GM19372 (cell line): ENCODE results near the gene CDC45.

Experiments
- ATAC-seq: cut with Tn5 transposase; IDR thresholded peaks from one replicate; pipeline ENCODE4 v1.9.1; 2021; ENCODE audit warnings: mild to moderate bottlenecking, low read depth, moderate library complexity; ENCODE audit not compliant: unreplicated experiment

Gene CDC45

DNA sequence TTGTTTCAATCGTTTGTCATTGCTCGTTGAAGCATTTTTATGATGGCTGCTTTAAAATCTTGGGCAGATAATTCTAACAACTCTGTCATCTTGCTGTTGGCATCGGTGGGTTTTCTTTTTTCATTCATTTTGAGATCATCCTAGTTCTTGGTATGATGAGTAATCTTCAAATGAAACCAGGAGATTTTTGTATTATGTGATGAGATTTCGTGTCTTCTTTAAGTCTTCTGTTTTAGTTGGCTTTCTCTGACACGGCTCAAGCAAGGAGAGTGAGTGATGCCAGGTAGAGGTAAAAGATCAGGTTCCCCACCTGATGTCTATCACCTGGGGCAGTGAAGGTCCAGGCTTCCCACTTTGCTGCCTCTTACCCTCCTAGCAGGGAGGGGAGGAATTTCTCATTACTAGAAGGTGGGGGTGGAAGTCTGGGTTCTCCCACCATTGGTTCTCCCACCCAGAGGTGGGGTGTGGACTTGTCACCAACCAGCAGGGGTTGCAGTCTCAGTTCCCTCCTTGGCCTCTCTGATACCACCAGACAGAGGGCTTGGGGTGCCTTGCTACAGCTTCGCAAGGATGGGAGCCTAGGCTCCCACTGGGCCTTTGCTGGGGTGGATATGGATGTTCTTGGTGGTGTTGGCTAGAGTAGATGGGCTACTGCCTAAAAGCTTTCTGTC, 12.9 kb downstream of the CDC45 start:
- no peak for ATAC-seq

- ATAC-seq, result no peak
These were observed 14.4 kb downstream of the CDC45 start for GRCh38 chr22:19494001-19494560.

GRCh38 chr22:19494676-19495173, 15.0 kb downstream of the CDC45 start:
- ATAC-seq, result no peak

DNA sequence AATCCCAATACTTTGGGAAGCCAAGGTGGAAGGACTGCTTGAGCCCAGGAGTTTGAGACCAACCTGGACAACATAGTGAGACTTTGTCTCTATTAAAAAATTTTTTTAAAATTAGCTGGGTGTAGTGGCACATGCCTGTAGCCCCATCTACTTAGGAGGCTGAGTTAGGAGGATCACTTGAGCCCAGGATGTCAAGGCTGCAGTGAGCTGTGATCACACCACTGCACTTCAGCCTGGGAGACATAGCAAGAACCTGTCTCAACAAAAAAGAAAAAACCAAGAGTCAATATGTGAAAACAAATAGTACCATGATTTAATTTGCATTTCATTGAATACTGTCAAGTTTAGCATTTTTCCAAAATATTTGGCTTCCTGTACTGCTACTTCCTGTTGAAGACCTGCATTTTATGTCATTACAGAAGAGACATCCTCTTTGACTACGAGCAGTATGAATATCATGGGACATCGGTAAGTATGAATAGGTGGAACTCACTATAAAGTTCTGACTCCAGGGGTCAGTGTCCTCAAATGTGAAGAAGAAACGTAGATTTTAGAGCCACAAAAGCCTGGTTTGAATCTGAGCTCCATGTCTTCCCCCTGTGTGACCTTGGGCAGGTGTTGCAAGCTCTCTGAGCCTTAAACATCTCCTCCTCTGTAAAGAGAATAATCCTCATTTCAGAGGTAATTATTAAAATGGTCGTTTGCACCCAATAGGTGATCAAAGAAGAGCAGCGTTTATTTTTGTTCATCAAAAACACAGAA, 16.0 kb downstream of the CDC45 start:
- ATAC-seq, result no peak

- no peak for ATAC-seq
These were observed 16.6 kb downstream of the CDC45 start for GRCh38 chr22:19496324-19496630.

GRCh38 chr22:19497245-19497644, 17.5 kb downstream of the CDC45 start:
- no peak for ATAC-seq

GRCh38 chr22:19498154-19498865, 18.6 kb downstream of the CDC45 start:
- ATAC-seq, result no peak

DNA sequence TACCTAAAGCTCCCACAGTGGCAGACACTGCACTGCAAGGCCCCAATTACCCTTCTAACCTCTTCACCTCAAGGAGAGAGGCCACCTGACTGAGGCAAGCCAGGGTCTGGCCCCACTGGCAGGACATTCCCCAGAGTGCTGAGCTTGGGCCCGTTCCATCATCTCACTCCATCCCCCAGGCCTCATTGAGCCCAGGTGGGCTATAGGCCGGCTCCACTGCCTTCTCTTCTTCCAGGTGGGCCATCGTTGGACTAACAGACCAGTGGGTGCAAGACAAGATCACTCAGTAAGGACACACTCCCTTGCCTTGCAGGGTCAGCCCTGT, 19.1 kb downstream of the CDC45 start:
- ATAC-seq, result no peak

DNA sequence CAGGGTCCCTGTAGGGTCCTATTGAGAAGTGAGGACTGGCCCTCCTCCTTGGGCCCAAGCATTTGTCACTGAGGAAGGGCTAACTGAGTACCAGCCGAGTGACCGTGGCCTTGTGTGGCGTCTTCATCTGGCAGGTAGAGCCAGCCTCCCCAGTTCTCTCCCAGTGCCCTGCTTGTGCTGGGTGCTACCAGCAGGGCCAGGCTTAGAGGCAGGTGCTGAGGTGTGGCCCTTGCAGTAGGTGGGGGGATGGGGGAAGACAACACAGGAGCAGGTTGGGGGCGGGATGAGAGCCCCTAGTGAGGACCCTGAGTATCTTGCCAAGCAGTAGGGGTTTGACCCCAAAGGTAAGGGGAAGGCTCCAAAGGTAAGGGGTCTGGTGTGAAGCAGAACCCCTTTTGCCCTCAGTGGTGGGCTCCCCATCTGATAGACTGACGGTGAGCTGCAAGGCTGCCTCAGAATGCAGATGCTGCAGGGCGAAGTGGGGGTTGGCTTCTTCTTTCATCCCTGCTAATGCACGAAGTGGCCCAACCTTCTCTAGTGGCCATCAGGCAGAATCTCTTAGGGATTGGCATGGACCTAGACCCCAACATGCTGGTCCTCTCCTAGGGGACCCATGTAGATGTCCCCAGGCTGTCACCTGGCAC, 19.6 kb downstream of the CDC45 start:
- ATAC-seq, result no peak

DNA sequence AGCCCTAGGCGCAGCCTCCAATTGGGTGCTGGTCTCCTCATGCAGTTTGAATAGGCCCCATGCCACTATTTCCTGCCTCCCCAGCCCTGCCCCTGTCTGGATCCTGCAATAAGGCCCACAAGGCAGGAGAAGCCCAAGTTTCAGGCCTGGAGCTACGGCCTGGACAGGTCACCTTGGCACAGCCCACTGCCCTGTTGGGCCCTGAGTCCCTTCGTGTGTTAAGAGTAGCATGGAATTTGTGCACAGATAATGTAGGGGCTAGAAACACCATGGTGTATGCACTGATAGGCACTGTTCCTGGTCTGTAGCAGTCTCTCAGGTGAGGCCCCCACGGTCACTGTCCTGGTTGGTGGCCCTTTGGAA, 20.1 kb downstream of the CDC45 start:
- no peak for ATAC-seq

GRCh38 chr22:19501897-19502447, 22.3 kb downstream of the CDC45 start:
- no peak for ATAC-seq

GRCh38 chr22:19503367-19503766, 23.6 kb downstream of the CDC45 start:
- no peak for ATAC-seq

DNA sequence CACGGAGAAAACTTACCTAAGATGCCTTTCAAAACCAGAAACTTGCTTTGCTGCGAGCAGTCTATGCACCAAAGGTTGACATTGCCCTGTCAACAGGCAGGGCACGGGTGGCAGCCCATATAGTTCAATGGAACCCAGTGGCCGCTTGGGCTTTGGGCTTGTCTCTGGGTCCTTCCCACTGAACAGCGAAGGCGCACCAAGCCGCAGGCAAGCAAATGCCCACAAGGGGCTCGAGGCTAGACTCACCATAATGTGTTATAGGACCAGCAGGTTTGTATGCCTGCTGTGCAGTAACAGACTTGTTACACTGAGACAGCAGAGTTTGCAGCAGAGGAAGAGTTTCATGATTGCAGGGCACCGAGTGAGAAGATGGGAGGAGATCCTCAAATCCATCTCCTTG, 24.1 kb downstream of the CDC45 start:
- no peak for ATAC-seq

- no peak for ATAC-seq
These were observed 25.4 kb downstream of the CDC45 start for GRCh38 chr22:19504900-19505734.

DNA sequence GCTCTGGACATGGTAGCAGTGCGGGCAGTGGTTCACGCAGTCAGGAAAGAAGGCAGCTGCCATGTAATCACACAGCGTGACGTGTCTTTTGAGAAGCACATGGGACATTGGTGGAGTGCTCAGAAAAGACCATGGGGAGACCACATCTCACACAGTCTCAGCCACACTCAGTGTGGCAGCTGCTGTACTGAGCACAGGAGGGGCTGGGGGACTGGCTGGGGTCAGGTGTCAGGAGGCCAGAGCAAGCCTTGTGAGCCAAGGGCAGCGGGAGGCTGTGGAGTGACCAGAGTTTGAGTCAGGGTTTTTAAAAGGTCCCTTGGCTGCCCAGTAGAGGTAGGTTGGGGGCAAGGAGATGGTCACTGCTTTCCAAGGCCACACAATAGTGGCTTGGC, 26.0 kb downstream of the CDC45 start:
- no peak for ATAC-seq

DNA sequence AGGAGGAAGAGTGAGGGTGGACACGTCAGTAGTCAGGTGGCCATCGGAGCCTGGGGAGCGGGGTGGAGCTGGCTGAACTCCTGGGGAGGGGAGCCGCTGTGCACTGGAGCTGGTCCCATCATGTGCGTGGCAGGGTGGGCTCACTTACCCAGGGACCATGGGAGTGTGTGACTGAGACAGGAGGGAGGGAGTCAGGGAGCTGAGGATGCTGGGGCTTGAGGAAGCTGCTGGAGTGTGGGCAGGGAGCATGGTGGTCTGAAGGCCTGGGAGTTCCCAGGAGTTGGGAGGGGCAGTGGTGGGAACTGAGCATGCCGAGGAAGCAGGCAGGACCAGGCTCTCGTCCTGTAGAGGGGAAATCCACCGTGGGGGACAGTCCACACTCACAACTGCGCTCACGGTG, 26.5 kb downstream of the CDC45 start:
- ATAC-seq, result no peak

GRCh38 chr22:19507534-19507861, 27.8 kb downstream of the CDC45 start:
- no peak for ATAC-seq

- no peak for ATAC-seq
These were observed 28.5 kb downstream of the CDC45 start for GRCh38 chr22:19508024-19508776.

DNA sequence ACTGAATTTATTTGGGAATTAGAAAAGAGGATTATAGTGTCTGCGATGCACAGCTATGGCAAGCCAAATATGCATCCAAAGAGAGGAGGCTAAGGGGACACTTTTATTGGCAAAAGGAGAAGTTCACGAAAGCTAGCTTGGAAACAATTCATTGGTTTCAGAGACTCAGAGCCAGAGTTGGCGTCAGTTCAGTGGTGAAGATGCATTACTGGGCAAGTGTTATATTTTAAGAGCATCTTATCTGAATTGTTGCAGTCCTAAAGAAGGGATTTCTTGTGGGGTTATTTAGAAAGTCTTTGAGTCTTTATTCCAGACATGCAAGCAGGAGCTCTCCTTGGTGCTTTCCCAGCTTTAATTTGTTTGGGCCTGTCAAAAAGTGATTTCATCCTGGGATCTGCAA, 29.5 kb downstream of the CDC45 start:
- no peak for ATAC-seq
